HG03575 (cell line): ENCODE results near the gene TMEM140.
A peak's percentile ranks its signal among the peaks of the same experiment; 100 is the strongest.

ENCODE experiments used
- ATAC-seq: cut with Tn5 transposase; IDR thresholded peaks from one replicate; pipeline ENCODE4 v1.9.1; 2021; ENCODE audit not compliant: unreplicated experiment, insufficient number of reproducible peaks, low FRiP score; ENCODE audit errors: extremely low read depth

The TMEM140 gene

DNA sequence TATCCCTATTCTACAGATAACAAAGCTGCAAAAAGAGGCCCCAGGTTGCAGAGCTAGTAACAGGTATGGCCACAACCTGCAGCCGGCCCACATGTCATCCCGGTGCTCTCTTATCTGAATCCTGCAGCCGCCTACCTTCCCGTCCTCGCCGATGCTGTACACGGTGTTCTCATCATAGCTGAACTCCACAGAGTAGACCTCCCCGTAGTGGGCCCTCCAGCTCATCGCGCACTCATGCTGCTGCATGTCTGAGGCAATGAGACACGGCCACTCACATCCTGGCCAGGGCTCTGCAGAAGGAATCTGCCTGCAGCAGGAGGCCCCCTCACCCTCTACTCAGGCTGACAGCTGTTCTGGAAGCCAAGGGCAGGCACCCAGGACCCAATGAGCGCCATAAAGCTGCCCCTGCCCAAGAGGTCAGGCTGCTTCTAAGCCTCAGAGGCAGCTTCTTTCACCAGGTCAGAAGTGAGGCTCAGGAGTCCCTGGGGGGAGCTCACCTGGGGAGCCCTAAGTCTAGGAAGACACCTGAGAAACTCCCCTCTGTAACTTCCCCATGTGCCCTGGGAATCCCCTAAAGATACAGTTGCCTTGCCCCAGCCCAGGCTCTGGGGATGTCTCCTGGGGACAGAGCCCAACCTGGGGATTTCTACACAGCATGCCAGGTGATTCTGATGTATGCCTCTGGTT is 40.6 kb downstream of the TMEM140 start:
- ATAC-seq = no peak

DNA sequence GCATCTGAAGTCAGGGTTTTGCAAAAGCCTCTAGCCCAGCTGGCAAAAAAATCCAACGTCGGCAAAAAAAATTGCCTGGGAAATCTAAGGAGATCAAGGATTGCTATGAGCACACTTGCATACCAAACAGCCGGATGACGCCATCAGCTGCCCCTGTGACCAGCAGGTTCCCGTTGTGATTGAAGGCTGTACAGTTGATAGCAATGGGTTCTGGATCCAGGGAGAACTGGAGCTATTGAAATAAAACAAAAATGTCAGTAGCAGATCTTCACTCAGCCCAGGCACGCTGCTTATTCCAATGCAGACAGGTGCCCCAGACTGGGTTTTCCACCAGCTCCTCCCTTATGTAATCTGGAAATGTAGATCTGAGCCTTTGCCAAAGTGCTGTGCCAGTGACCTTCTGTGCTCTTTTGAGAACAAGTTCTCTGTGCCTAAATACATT is 41.4 kb downstream of the TMEM140 start:
- ATAC-seq = no peak

DNA sequence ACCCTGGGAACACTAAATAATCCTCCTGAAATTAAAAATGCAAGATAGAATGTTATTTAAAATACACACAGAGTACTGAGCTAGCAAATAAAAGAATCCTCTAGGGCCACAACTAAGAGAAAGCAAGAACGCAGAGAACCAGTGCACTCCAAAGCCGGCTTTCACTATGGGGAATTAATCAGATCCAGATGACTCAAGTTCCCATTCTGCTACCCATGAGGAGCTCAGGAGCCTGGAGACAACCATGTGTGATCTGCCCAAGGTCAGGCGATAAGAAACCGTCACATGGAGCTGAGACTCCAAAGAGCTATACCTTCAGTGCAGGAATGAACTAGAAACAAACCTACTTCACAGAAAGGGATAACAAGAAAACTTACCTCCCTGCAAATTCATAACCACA is 42.1 kb downstream of the TMEM140 start:
- ATAC-seq = no peak

DNA sequence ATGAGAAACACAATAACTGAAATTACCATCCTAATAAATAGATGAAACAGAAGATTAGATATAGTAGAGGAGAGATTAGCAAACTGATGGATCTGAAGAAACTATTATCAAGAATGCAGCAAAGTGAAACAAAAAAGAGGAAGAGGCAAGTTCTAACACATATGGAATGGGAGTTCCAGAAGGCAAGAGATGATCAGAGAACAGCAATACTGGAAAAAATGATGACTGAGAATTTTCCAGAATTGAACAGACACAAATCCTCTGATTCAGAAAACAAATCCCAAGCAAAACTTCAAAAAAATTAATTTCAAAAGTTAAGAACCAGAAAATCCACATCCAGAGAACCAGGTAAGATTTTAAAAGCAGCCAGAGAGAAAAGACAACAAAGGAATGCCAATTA is 42.8 kb downstream of the TMEM140 start:
- ATAC-seq = no peak

DNA sequence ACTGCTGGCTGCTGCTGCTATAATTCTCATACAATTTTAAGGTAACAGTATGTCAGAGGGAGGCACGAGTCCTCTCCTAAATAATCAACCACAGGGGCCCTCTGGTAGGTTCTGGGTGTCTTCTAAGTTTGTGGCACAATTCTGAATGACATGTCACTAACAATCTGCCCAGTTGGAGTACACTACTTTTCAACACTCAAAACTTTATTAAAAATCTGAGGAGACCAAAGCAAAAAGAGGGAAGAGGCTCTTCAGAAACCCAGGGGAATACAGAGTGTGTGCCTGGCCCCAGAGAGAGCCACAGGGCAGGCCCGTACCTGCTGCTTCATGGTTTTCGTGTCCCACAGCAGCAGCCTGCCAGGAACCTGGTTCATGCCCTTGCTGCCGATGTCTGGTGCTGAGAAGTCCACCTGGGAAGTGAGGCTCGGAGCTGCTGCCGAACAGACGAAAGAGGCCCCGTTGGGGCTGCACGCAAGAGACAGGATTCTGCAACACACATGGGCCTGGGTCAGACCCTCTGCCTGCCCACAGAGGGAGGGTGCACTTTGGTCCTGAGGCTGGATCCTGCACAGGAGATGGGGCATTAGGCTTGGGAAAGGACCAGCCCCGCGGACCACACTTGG is 45.2 kb downstream of the TMEM140 start:
- no peak for ATAC-seq

GRCh38 chr7:135193615-135194081 is 45.8 kb downstream of the TMEM140 start:
- ATAC-seq = no peak

DNA sequence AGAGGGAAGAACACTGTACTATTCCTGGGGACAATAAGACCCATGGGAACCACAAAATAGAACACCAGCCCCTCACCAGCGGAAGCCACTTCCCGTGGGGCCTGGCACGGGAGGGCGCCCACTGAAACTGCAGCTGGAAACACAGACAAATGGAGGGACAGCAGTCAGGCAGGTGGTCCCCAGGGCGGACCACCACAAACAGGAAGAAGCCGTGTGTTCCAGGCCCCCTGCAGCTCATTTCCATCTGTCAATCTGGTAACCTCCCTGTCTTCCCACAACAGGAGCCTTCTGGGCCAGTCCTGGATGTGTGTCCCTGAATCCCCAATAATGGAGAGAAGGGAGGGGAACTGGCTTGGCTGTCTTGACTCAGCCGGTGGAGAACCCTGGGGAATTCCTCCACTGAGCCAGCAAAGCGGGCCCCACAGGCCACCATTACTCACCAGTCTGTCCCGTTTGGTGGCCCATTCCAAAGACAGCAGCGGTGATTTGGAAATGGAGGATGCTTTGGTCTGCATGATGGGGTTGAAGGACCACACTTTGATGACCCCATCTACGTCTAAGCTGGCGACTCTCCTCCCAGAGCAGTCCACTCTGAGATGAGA is 46.7 kb downstream of the TMEM140 start:
- no peak for ATAC-seq

DNA sequence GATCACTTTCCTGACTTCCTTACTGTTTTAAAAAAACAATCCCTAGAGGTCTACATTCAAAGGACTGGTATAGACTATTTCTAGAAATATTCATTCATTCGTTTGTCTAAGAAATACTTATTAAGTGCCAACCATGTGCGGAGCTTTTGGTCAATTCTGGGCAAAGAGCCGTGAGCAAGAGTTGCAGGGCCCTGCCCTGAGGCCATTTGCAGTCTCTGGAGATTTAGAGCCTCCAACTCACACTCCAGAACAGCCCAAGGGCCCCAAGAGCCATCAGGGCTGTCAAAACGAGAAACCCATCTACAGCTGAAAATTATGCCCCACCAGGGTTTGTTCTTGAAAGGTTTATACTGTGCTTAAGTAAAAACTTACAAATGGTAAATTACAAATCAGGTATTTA is 47.3 kb downstream of the TMEM140 start:
- ATAC-seq = no peak

DNA sequence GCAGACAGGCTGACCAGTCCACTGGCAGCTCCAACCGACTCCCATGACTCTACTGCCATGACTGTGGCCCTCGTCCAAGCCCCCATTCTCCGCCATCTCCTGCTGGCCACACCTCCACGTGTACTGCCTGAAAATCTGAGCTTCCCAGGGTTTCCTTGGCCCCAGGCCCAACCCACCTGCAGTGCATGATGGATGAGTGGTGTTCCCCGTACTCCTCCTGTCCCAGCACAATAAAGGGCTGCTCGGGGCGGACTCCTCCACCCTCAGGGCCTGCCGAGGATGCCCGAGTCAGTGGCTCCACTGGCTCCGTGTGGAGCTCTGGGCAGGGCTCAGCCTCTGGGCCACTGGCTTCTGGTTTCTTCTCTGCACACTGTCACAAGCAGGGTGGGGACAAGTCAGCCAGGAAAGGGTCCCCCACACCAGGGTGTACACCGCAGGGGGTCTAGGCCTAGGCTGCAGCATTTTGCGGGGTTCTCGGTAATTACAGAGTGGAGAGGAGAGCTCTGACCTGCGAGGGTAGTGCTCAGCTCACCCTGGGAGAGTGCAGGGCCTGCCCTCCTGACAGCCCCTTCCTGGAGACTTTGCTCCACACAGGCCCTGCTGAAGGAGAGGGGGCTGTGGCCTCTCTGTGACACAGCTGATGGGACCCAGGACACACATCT is 48.2 kb downstream of the TMEM140 start:
- no peak for ATAC-seq

- ATAC-seq = no peak
These were observed 49.5 kb downstream of the TMEM140 start for GRCh38 chr7:135197343-135197742.

DNA sequence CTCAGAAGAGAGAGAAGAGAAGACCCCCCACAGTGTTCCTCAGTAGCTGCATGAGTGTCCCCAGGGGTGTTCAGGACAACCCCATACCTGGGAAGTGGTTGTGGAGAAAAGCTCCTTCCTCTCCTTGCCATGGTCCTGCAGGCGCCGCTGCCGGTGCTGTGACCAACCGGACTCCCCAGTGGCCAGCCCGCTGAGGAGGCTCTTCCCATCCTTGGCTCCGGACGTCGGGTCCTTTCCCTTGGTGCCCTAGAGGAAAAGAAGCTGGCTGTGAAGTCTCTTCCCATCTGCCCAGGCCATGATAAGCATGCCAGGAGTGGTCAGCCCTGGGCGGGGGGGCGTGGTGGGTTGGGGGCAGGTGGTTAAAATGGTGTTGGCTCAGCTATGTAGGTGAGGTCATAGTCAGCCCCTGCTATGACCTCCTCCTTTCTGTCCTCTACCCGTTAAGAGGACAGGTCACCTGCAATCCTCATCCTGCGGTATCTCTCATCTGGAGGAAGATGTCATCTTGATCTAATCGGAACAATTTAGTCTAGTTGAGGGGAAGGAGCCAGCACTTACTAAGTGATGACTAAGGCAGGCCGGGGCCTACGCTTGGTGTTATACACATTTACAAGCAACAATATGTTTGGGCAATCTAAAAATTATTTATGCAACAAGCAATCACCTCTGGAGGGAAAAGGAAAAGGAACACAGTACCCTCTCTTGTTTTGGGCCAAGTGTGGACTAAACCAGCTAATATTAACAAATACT is 50.2 kb downstream of the TMEM140 start:
- no peak for ATAC-seq

DNA sequence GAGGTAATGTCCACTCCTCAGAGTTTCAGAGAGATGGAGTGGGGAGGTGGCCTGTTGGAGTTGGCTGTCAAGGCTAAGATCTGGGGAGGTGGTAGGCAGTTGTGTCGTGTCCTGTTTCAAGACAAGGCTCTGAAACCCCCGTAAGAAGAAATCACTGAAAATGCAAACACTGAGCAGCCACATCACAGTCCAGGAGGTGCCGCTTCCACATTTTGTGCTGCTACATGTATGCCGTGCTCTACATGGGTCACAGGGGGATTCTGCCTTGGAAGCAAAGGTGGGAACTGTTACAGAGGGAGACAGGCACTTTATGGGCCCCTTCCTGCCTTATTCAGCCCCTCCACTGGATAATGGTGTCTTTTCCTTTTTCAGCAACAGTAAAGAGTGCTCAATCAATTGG is 51.6 kb downstream of the TMEM140 start:
- no peak for ATAC-seq

- no peak for ATAC-seq
These were observed 53.0 kb downstream of the TMEM140 start for GRCh38 chr7:135200821-135201331.

DNA sequence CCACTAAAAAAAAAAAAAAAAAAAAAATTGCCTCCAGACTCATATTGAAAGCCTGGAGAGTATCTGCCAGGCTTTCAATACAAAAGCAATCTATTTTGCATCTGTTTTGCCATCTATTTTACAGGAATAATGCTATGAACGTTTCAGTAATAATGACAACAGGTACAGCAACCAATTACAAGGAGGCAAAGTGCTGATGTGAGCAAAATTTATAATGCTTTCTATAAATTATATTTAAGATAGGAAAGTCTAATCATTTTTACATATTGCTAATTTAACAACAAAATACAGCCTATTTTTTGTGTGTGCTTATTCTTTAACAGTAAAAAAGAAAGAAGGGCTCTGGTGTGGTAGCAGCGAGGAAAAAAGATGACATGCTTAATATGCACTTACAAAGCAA is 53.5 kb downstream of the TMEM140 start:
- no peak for ATAC-seq

DNA sequence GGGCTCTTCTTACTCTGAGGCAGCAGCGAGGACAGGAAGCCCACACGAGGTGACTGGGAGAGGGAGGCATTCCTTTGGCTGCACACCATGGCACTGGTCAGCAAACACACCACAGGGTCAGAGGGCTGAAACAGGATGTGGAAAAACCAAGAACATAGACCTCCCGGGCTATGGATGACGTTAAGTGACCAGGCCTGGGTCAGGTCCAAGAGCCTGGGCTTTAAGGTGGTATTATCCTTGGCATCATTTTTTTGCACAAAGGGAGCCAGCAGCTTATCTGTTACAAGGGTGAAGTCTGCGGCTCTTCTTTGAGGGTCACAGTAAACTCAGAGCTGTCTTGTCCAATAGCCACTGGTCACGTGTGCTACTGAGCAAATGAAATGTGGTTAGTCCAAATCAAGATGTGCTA is 56.5 kb downstream of the TMEM140 start:
- no peak for ATAC-seq

- ATAC-seq = no peak
These were observed 57.0 kb downstream of the TMEM140 start for GRCh38 chr7:135204876-135205275.

DNA sequence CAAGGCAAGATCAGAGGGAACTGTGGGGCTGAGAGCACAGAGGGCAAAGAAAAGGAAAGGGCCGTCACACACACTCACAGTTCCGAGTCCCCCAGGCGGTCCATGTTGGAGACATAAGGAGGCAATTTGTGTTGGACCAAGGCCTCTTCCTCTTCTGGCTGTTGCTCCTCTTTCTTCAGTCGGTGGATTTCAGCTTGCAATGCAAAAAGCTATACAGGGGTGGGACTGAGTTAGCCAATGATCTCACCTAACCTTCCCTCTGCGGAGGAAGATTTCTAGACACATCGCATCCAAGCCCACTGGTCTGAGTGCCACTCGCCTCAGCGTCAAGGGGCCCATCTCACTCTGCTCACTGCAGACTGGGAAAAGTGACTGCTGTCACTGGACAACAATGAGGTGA is 58.0 kb downstream of the TMEM140 start:
- ATAC-seq = no peak

DNA sequence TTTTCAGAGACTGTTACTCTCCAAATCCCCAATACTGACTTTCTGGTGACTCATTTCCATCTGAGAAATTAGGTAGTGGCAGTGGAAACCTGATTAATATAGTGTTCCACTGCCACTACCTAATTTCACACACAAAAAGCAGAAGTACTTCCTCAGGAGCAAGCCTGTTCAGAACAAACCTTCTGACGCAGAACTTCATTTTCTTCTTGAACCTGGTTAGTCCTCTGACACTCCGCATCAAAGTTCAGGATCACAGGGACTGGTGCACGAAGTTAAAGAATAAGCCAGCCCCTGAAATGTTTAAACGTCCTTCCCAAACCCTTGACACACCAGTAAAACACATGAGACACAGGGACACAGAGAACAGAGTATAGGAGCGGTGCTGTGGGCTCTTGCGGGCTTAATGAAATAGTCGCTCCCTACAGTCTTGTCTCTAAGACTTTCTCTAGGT is 59.1 kb downstream of the TMEM140 start:
- ATAC-seq = peak; percentile 29
